Left cardiac atrium (tissue), 4 donors: ENCODE data around the gene CLDN20. TPM values are rescaled to one million over a fixed set of nuclear protein-coding genes. Genes with fewer than 3 reads are reported as not detected.
A peak's percentile ranks its signal among the peaks of the same experiment; 100 is the strongest.

Experiments used
- ATAC-seq, 2 donors: fragments of 200-7000 bp; cut with Tn5 transposase; one replicate each; pipeline ENCODE4 v1.9.1; 2020; ENCODE audit warnings: mild to moderate bottlenecking in 2 of 2, moderate library complexity in 2 of 2
- DNase-seq: peaks from one replicate; pipeline ENCODE4 v3.0.0-alpha.2; 2020
- intact Hi-C, 2 donors: fragments of 100-400 bp; cut with DNase I; formaldehyde crosslinking; loops; one replicate each; pipeline versions ENCODE4 v1.14.1 to v1.15.1; 2022 to 2023
- total RNA-seq, 2 donors: library from RNA; stranded (reverse); fragmentation: NEBNext Ultra II Directional; extraction: Animal tissue kit (Norgen Biotek cat#: 25700); gene quantifications; one replicate each; pipeline ENCODE4 v1.2.1, GENCODE V29; 2021
- donor health status: DM: no; HTN: yes; CAD: no.
- donor health status: DM: no; HTN: yes; CAD: no; lungs with severe emphysema.
- donor health status: DM: yes; HTN: yes; CAD: no.
- donor health status: Dilated cardiomyopathy.

Gene CLDN20
- total RNA-seq, 2 donors from 2014 or later, result not detected

GRCh38 chr6:155240905-155241600 is 22.8 kb upstream of the CLDN20 start:
- DNase-seq, result no peak
- ATAC-seq, result no peak
- intact Hi-C loops, result no loop called here

- intact Hi-C loops, result no loop called here
- DNase-seq (no peak), ATAC-seq (no peak)
These were observed 21.8 kb upstream of the CLDN20 start for GRCh38 chr6:155241966-155242365.

GRCh38 chr6:155244434-155244833 is 19.4 kb upstream of the CLDN20 start:
- intact Hi-C loops, result no loop called here
- DNase-seq, result no peak
- no peak for ATAC-seq

- no peak for DNase-seq
- intact Hi-C loops, result loop anchor here in 1 of 2 donors (5.0 kb wide), 2 partner anchors 68 to 318 kb away; no protein-coding TSS in a partner anchor
- no peak for ATAC-seq
These were observed 18.6 kb upstream of the CLDN20 start for GRCh38 chr6:155245193-155245592.

- ATAC-seq (no peak), DNase-seq (no peak)
- intact Hi-C loops, result loop anchor here in 1 of 2 donors (5.0 kb wide), 2 partner anchors 69 to 319 kb away; no protein-coding TSS in a partner anchor
These were observed 18.0 kb upstream of the CLDN20 start for GRCh38 chr6:155245831-155246230.

GRCh38 chr6:155246825-155247224 is 17.0 kb upstream of the CLDN20 start:
- no peak for ATAC-seq
- intact Hi-C loops, result loop anchor here in 1 of 2 donors (5.0 kb wide), 2 partner anchors 70 to 320 kb away; no protein-coding TSS in a partner anchor
- DNase-seq, result no peak

- peak in 1 of 2 donors; percentile 73 for ATAC-seq
- intact Hi-C loops, result loop anchor here in 1 of 2 donors (5.0 kb wide), 2 partner anchors 70 to 320 kb away; no protein-coding TSS in a partner anchor
These were observed 16.2 kb upstream of the CLDN20 start for GRCh38 chr6:155247618-155248007.

GRCh38 chr6:155248008-155249001 is 15.5 kb upstream of the CLDN20 start:
- ATAC-seq, result peak; percentile 79 to 82
- intact Hi-C loops, result loop anchor here in 1 of 2 donors (5.0 kb wide), 2 partner anchors 71 to 321 kb away; no protein-coding TSS in a partner anchor
- peak; percentile 40 for DNase-seq

More at GRCh38 chr6:155247618-155248007, 16.2 kb upstream of the CLDN20 start:
- DNase-seq, result no peak

- DNase-seq (no peak), ATAC-seq (peak in 1 of 2 donors; percentile 29)
- intact Hi-C loops, result no loop called here
These were observed 13.0 kb upstream of the CLDN20 start for GRCh38 chr6:155250701-155251381.

- no peak for DNase-seq
- intact Hi-C loops, result no loop called here
These were observed 11.2 kb upstream of the CLDN20 start for GRCh38 chr6:155252581-155252980.

GRCh38 chr6:155253337-155253736 is 10.5 kb upstream of the CLDN20 start:
- intact Hi-C loops, result no loop called here
- ATAC-seq (no peak), DNase-seq (no peak)

More at GRCh38 chr6:155252581-155252980, 11.2 kb upstream of the CLDN20 start:
- no peak for ATAC-seq

GRCh38 chr6:155254139-155254538 is 9.7 kb upstream of the CLDN20 start:
- ATAC-seq (no peak), DNase-seq (no peak)
- intact Hi-C loops, result no loop called here

GRCh38 chr6:155256122-155256795 is 7.6 kb upstream of the CLDN20 start:
- intact Hi-C loops, result no loop called here
- no peak for DNase-seq
- ATAC-seq, result no peak

GRCh38 chr6:155257796-155258195 is 6.0 kb upstream of the CLDN20 start:
- no peak for ATAC-seq
- intact Hi-C loops, result no loop called here
- DNase-seq, result no peak

- DNase-seq (no peak), ATAC-seq (no peak)
- intact Hi-C loops, result no loop called here
These were observed 4.6 kb upstream of the CLDN20 start for GRCh38 chr6:155259204-155259603.

GRCh38 chr6:155259897-155260296 is 3.9 kb upstream of the CLDN20 start:
- no peak for ATAC-seq
- no peak for DNase-seq
- intact Hi-C loops, result no loop called here

GRCh38 chr6:155260686-155261085 is 3.1 kb upstream of the CLDN20 start:
- intact Hi-C loops, result no loop called here
- DNase-seq (no peak), ATAC-seq (no peak)

- intact Hi-C loops, result no loop called here
- DNase-seq (no peak), ATAC-seq (no peak)
These were observed 2.5 kb upstream of the CLDN20 start for GRCh38 chr6:155261111-155261900.
